Measurements from ENCODE around the gene EMP1.
"Not testable (repeated sequence)": the region's sequence is repeated elsewhere in the genome, so short reads cannot be mapped to it uniquely, and the experiment has no call there.

The EMP1 gene

DNA sequence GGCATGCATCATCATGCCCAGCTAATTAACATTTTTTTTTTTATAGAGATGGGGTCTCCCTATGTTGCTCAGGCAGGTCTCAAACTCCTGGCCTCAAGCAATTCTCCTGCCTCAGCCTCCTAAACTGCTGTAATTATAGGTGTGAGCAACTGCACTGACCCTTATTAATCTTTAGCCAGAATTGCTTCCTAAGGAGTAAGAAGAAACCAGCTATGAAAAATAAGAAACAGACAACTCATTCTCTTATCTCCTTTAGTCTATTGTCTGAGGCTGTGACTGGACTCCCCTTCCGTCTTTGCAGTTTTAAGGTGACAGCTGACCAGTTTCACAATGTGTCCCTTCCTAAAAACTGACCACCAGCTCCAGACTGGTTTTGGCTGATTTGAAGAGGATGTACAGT lies 52.4 kb downstream of the EMP1 start:
- no peak for DNase-seq (ENCODE audit: low read depth)
- H3K4me3 ChIP-seq (ENCODE audit: low read depth, low read length) = no peak overlapping the region

DNA sequence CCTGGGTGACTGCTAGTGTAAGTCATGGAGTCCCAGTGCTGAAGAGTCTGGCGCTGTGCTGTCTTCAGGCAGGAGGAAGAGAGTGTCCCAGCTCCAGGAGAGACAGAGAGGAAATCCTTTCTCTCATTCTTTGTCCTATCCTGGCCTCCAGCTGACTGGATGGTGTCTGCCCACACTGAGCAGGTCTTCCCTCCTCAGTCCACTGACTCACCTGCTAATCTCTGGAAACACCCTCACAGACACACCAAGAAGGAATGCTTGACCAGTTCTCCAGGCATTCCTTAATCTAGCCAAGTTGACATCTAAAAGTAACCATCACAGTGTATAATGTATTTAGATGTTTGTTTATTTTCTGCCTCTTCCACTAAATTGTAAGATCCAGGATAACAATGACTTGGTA lies 53.9 kb downstream of the EMP1 start:
- H3K4me3 ChIP-seq (ENCODE audit: low read depth, low read length) = no peak overlapping the region
- DNase-seq (ENCODE audit: low read depth) = no peak

- H3K4me3 ChIP-seq (ENCODE audit: low read depth, low read length) = no peak overlapping the region
- DNase-seq (ENCODE audit: low read depth) = no peak
Measured at GRCh38 chr12:13251521-13251920, 55.0 kb downstream of the EMP1 start.

GRCh38 chr12:13252024-13252423 lies 55.5 kb downstream of the EMP1 start:
- no peak overlapping the region for H3K4me3 ChIP-seq (ENCODE audit: low read depth, low read length)
- no peak for DNase-seq (ENCODE audit: low read depth)

- no peak overlapping the region for H3K4me3 ChIP-seq (ENCODE audit: low read depth, low read length)
- DNase-seq (ENCODE audit: low read depth) = no peak
Measured at GRCh38 chr12:13252616-13253015, 56.1 kb downstream of the EMP1 start.

DNA sequence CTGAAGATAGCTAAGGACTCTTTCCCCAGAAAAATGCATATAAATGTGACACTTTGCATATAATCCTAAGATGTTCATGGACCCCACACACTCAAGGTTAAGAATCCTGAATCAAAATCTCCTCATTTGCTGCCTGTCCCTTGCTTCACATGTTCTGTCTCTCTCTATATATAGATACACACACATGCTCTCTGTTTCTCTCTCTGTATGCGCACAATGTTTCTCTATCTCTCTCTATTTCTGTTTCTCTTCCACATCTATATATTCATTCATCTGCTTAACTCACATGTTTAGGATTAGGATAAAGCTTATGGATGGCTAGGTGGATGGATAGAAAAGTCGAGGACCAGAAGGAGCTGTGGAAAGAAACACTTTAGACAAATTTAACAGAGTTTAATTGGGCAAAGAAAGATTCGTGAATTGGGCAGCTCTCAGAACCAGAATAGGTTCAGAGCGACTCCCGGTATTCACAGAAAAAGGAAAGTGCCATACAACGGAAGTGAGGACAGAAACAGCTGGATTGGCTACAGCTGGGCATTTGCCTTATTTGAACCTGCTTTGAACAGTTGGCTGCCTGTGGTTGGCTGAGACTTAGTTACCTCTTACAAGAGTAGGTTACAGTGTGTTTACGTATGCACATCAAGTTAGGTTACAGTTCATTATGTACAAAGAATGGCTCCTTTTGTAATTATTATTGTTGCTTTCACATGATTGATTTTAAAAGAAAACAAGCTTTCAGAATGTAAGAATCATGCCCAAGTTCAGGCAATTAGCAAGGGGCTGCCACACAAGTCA lies 57.6 kb downstream of the EMP1 start:
- no peak for DNase-seq (ENCODE audit: low read depth)
- H3K4me3 ChIP-seq (ENCODE audit: low read depth, low read length) = no peak overlapping the region

DNA sequence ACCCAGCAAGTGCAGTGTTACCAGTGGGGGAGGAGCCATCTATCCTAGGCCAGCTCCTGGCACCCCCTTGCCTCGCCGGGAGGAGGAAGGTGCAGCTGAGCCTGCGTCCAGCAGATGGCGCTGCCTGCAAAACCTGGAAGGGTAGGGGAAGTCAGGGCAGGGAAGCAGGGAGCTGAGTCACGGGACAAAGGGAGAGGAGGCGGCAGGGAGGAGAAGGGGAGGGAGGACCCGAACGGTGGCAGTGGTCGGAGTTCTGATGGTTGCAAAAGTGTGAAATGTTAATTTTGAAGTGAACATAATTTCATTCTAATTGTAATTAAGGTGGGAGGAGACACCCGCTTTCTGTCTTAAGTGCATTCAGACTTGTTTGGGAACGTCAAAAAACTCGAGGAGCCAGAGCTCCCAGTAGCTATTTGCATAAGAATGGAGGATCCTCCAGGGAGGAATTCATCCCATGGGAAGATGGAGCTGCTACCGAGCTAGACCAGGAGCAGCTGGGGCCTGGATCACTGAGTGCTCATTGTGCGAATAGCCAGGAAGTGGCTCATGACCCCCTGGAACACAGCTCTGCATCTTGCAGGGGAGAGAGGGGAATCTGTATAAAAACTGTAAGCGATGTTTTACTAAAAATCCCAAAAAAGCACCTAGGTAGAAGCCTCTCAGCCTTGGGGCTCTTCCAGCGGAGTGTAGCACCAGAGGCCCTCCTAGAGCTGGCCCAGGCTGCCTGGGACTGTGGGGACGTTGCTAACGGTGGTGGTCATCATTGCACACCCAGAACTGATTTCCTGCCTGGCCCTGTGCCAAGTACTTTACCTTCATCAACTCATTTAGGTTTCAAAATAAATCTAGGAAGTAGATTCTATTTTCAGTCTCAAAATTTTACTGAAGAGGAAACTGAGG lies 59.5 kb downstream of the EMP1 start:
- peak overlapping the region; percentile 31 for H3K4me3 ChIP-seq (ENCODE audit: low read depth, low read length)
- peak; percentile 76 for DNase-seq (ENCODE audit: low read depth)

DNA sequence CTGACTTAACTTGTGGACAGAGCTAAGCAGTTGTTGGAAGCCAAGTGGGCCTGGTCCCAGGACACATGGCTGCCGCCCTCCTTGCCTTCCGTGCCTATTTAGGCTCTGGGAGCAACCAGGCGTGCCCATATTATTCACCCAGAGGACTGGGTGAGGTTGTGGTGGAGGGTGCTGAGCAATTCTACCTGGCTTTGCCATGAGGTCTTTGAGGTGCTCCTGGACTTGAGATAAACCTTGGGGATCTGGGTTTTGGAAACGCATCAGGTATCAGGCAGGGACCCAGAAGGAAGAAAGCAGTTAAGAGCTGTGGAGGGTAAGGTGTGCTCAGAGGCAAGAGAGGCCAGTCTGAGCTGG lies 60.1 kb downstream of the EMP1 start:
- no peak for DNase-seq (ENCODE audit: low read depth)
- H3K4me3 ChIP-seq (ENCODE audit: low read depth, low read length) = no peak overlapping the region

DNA sequence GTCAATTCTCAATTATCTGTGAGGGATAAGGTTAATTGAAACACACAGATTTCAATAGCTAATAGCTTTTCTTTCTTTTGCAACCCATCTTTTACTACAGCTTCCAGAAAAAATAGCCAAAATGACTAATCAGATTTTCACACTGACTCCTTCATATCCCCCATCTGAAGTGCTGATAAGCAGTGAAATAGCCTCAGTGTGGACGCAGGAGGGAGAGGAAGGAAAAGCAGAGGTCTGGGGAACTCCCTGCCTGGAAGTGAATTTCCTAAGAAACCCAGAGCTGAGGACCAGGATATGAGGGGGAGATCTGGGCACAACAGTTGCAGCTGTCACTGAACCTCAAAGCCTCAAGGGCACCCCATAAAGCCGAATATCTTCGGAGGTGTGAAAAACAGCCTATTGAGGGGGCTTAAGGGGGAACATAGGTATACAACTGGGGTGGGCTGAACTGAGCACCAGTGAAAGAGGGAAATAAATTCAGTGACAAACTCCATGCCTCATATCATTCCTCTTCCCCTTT lies 60.9 kb downstream of the EMP1 start:
- H3K4me3 ChIP-seq (ENCODE audit: low read depth, low read length) = no peak overlapping the region
- DNase-seq (ENCODE audit: low read depth) = no peak

DNA sequence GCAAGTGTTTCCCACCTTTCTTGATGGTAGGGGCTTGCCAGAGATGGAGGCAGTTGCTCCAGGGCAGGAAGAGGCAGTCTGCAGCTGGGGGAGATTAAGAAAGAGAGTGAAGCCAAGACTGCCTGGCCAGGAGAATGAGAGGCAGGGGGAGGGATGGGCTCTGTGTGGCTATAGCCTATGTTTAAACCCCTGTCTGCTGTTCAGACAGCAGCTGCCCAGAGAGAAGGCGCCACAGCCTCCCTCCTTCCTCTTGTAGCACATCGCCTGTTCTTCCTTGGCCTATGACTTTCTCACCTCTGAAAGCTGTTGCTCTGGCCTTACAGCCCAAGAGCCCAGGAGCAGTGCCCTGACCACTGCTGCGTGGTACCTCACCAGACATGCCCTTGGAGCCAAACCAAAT lies 61.7 kb downstream of the EMP1 start:
- no peak for DNase-seq (ENCODE audit: low read depth)

DNA sequence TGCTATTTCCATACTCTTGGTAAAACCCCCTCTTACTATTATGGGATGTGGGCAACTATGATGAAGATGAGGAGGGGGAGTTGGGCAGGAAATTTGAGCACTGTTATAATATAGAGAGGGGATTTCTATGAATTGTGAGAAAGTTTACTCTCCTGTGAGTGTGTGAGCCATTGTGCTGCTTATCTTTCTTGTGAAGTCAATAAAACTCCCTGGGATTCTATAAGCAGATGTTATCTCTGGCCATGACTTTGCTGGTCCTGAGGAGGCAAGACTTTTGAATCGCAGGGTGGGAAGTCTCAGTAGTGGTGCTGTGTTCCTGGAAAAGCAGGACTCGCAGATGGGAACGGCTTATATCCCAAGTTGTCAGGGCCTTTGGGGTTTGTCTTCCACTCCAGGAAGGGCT lies 62.2 kb downstream of the EMP1 start:
- H3K4me3 ChIP-seq (ENCODE audit: low read depth, low read length) = no peak overlapping the region
- DNase-seq (ENCODE audit: low read depth) = no peak

More for the DNA sequence above, 61.7 kb downstream of the EMP1 start:
- H3K4me3 ChIP-seq (ENCODE audit: low read depth, low read length) = no peak overlapping the region

GRCh38 chr12:13259625-13260024 lies 63.1 kb downstream of the EMP1 start:
- not testable (repeated sequence) for DNase-seq (ENCODE audit: low read depth); H3K4me3 ChIP-seq (ENCODE audit: low read depth, low read length)

DNA sequence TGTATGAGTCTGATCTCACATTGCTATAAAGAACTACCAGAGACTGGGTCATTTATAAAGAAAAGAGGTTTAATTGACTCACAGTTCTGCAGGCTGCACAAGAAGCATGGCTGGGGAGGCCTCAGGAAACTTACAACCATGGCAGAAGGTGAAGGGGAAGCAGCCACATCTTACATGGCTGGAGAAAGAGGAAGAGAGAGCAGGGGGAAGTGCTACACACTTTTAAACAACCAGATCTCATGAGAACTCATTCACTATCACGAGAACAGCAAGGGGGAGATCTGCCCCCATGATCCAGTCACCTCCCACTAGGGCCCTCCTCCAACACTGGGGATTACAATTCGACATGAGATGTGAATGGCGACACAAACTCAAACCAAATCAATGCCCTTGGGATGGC lies 71.3 kb downstream of the EMP1 start:
- not testable (repeated sequence) for DNase-seq (ENCODE audit: low read depth); H3K4me3 ChIP-seq (ENCODE audit: low read depth, low read length)

DNA sequence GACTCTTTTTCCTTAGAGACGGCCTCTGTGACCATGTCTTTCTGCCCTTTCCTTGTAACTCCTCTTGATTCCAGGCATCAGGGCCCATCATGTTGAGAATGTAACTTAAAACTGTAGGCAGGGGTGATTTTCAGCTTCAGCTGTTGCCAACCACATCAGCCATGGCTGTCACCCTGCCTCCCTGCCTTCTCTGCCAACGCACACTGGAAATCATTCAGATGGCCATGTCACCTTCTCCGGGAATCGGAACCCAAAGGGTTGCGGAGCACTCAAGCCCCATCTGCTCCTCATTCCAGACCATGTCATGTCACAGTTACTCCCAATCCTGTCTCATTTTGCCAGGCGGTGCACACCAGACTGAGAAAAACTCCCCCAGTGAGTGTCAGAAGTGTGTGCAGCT lies 72.1 kb downstream of the EMP1 start:
- H3K4me3 ChIP-seq (ENCODE audit: low read depth, low read length) = no peak overlapping the region
- DNase-seq (ENCODE audit: low read depth) = no peak
